IgD-negative memory B cell (primary cell): ENCODE results near the gene TLL2. TPM values are rescaled to one million over a fixed set of nuclear protein-coding genes. Genes with fewer than 3 reads are reported as not detected.

Source experiments
- H3K27ac Mint-ChIP-seq, 3 donors: one replicate each; pipeline ENCODE4 v1.8.0; 2020 to 2022; ENCODE audit warnings: mild to moderate bottlenecking in 3 of 3, mixed read lengths in 3 of 3, moderate library complexity in 1 of 3
- H3K27me3 Mint-ChIP-seq: one replicate; pipeline ENCODE4 v1.8.0; 2021; ENCODE audit warnings: mixed read lengths
- H3K36me3 Mint-ChIP-seq: one replicate; pipeline ENCODE4 v1.8.0; 2020; ENCODE audit warnings: mild to moderate bottlenecking, mixed read lengths
- H3K4me1 Mint-ChIP-seq, 3 donors: one replicate each; pipeline ENCODE4 v1.8.0; 2020 to 2022; ENCODE audit warnings: mixed read lengths in 3 of 3, mild to moderate bottlenecking in 1 of 3
- H3K4me3 Mint-ChIP-seq, 4 donors: one replicate each; pipeline ENCODE4 v1.8.0; 2020 to 2022; ENCODE audit warnings: mild to moderate bottlenecking in 4 of 4, mixed read lengths in 4 of 4, moderate library complexity in 3 of 4
- H3K9me3 Mint-ChIP-seq, 3 donors: one replicate each; pipeline ENCODE4 v1.8.0; 2020 to 2021; ENCODE audit warnings: mixed read lengths in 3 of 3, mild to moderate bottlenecking in 1 of 3
- polyA plus RNA-seq: library from polyadenylated mRNA; unstranded; fragments of 300-500 nt; fragmentation: Illumina TruSeq; gene quantifications from one replicate; pipeline ENCODE4 v1.2.3, GENCODE V29; 2021

The TLL2 gene
- polyA plus RNA-seq, 1 donor from 2014 or later: 0.41 TPM

GRCh38 chr10:96339383-96339782, 174.3 kb downstream of the TLL2 start:
- Mint-ChIP-seq H3K4me3 (no peak overlapping the region), H3K27ac (no peak overlapping the region), H3K9me3 (no peaks in the 10 kb centered on the region), H3K27me3 (no peaks in the 10 kb centered on the region), H3K36me3 (no peaks in the 10 kb centered on the region), H3K4me1 (peaks cover 5 to 7% (median 5%) of the 10 kb centered on the region in 3 donors)

DNA sequence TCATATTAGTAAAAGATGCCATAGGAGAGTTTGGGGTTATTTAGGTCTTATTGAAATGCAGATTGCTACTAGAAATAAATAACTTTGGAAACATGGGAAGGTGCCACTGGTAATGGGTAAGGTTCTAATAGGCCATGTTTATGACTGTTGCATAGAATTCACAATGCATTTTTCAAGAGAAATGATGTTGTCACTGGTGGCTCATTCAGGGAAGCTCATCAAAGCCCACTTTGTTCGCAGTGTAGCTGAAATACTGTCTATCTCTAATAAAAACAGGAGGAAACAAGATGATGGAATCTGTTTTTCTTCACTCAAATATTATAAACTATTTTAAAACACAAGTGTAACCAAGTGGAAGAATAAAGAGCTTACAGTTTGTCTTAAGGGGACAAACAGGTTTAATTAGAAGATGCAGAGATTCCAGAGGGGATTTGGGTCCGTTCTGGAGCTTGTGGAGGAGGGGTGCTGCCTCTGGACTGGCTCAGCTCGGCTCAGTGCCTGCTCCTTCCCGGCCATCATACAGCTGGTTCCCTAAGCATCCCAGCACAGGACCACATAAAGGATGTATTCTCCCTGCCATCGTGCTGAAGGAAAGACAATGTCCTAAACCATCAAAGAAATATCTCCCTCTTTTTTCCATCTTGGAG, 175.3 kb downstream of the TLL2 start:
- H3K27me3 Mint-ChIP-seq: peaks cover 2% of the 10 kb centered on the region
- H3K4me3 Mint-ChIP-seq: no peak overlapping the region
- H3K36me3 Mint-ChIP-seq: no peaks in the 10 kb centered on the region
- H3K9me3 Mint-ChIP-seq: no peaks in the 10 kb centered on the region
- no peaks in the 10 kb centered on the region for H3K4me1 Mint-ChIP-seq
- H3K27ac Mint-ChIP-seq: no peak overlapping the region

DNA sequence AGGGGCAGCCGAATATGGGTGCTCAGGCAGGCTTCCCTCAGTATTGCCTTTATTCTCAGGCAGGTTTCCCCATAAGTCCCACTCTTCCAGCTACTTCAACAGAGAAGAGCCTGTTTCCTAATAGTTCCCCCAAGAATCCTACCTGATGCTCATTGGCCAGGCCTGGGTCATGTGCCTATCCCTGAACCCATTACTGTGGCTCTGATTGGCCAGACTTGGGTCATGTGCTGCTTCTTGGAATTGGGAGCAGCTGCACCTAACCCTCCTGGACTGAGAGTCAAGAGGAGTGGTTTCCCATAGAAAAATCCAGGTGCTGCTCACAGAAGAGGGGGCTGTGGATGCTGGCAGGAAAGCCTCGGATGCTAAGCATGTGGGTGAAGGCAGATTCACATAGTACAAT, 176.6 kb downstream of the TLL2 start:
- H3K27ac Mint-ChIP-seq: no peak overlapping the region
- no peak overlapping the region for H3K4me3 Mint-ChIP-seq
- H3K9me3 Mint-ChIP-seq: no peaks in the 10 kb centered on the region
- no peaks in the 10 kb centered on the region for H3K36me3 Mint-ChIP-seq
- H3K27me3 Mint-ChIP-seq: peaks cover 2% of the 10 kb centered on the region
- peaks cover 0 to 4% (median 0%) of the 10 kb centered on the region in 3 donors for H3K4me1 Mint-ChIP-seq

- H3K4me3 Mint-ChIP-seq: no peak overlapping the region
These were observed 178.9 kb downstream of the TLL2 start for GRCh38 chr10:96334616-96335526.

DNA sequence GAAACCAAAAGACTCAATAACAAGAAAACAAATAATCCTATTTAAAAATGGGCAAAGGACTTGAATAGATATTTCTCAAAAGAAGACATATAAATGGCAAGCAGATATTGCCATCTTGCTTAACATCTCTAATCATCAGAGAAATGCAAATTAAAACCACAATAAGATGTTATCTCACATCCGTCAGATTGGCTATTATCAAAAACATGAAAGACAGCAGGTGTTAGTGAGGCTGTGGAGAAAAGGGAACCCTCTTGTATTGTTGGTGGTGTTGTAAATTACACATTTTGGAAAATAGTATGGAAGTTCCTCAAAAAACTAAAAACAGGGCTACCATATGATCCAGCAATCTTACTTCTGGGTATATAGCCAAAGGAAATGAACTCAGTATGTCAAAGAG, 180.6 kb downstream of the TLL2 start:
- no peaks in the 10 kb centered on the region for H3K36me3 Mint-ChIP-seq
- peaks cover 14% of the 10 kb centered on the region for H3K27me3 Mint-ChIP-seq
- no peak overlapping the region for H3K27ac Mint-ChIP-seq
- H3K4me1 Mint-ChIP-seq: peaks cover 0 to 4% (median 0%) of the 10 kb centered on the region in 3 donors
- no peak overlapping the region for H3K4me3 Mint-ChIP-seq
- no peaks in the 10 kb centered on the region for H3K9me3 Mint-ChIP-seq

More at GRCh38 chr10:96334616-96335526, 178.9 kb downstream of the TLL2 start:
- Mint-ChIP-seq H3K9me3 (no peaks in the 10 kb centered on the region), H3K4me1 (peaks cover 0 to 4% (median 0%) of the 10 kb centered on the region in 3 donors), H3K36me3 (no peaks in the 10 kb centered on the region), H3K27me3 (peaks cover 11% of the 10 kb centered on the region), H3K27ac (no peak overlapping the region)

- no peak overlapping the region for H3K27ac Mint-ChIP-seq
- no peaks in the 10 kb centered on the region for H3K36me3 Mint-ChIP-seq
- H3K27me3 Mint-ChIP-seq: peaks cover 26% of the 10 kb centered on the region
- peaks cover 0 to 1% (median 0%) of the 10 kb centered on the region in 3 donors for H3K9me3 Mint-ChIP-seq
- H3K4me3 Mint-ChIP-seq: no peak overlapping the region
- H3K4me1 Mint-ChIP-seq: no peaks in the 10 kb centered on the region
These were observed 186.3 kb downstream of the TLL2 start for GRCh38 chr10:96327462-96327861.

DNA sequence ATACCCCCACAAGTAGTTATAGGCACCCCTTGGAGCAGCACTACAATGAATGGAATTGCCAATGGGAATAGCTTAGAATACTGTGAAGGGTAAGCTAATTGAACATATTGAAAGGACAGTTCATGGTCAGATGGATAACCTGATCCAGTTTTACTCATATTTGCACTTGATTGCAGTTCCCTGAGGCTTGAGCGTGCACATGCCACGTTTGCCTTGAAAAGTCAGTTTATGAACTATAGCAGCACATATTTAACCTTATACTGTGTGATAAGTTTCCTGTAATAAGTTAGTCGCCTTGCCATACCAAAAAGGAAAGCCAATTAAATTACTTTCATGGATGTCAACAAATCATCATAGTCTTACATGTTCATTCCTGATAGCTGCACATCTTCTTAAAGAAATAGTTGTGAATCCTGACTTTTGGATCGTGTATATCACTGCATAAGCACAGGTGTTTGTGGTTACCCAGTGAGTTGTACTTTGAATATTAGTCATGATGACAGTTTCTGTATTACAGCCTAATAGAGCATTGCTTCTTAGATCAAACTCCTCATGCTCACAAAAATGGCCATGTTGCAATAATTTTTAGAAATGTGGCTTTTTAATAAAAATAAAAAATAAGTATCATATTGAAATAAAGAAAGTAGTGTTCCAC, 187.9 kb downstream of the TLL2 start:
- Mint-ChIP-seq H3K36me3 (no peaks in the 10 kb centered on the region), H3K4me1 (no peaks in the 10 kb centered on the region), H3K27ac (no peak overlapping the region), H3K4me3 (no peak overlapping the region), H3K9me3 (peaks cover 0 to 1% (median 0%) of the 10 kb centered on the region in 3 donors), H3K27me3 (peaks cover 28% of the 10 kb centered on the region)

- Mint-ChIP-seq H3K9me3 (peaks cover 0 to 1% (median 0%) of the 10 kb centered on the region in 3 donors), H3K4me1 (no peaks in the 10 kb centered on the region), H3K4me3 (no peak overlapping the region), H3K27ac (no peak overlapping the region), H3K36me3 (no peaks in the 10 kb centered on the region), H3K27me3 (peaks cover 26% of the 10 kb centered on the region)
These were observed 189.3 kb downstream of the TLL2 start for GRCh38 chr10:96324447-96324846.

DNA sequence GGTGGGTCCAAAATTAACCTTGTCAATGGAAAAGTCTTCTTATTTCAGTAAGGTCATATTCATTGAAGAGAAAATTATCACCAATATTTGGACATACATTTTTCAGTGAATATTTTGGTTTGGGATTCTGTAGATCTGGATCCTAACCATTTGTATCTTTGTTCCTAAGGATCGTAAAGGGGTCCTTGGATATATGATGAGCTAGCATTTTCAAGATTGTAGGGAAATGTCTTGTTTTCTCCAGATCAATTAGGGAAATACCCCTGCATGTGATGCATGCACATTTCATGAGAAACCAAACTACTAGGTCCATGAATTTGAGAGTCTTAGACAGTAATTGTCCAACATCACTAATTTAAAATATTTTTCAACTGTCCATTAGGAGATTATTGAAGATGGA, 191.5 kb downstream of the TLL2 start:
- Mint-ChIP-seq H3K4me3 (no peak overlapping the region), H3K4me1 (peaks cover 0 to 1% (median 0%) of the 10 kb centered on the region in 3 donors), H3K36me3 (no peaks in the 10 kb centered on the region), H3K9me3 (no peaks in the 10 kb centered on the region), H3K27me3 (peaks cover 24% of the 10 kb centered on the region), H3K27ac (no peak overlapping the region)

- no peak overlapping the region for H3K27ac Mint-ChIP-seq
- H3K9me3 Mint-ChIP-seq: no peaks in the 10 kb centered on the region
- H3K36me3 Mint-ChIP-seq: no peaks in the 10 kb centered on the region
- no peak overlapping the region for H3K4me3 Mint-ChIP-seq
- peaks cover 0 to 1% (median 0%) of the 10 kb centered on the region in 3 donors for H3K4me1 Mint-ChIP-seq
- peaks cover 22% of the 10 kb centered on the region for H3K27me3 Mint-ChIP-seq
These were observed 191.9 kb downstream of the TLL2 start for GRCh38 chr10:96321822-96322221.

GRCh38 chr10:96319754-96320474, 193.8 kb downstream of the TLL2 start:
- Mint-ChIP-seq H3K9me3 (no peaks in the 10 kb centered on the region), H3K27ac (no peak overlapping the region), H3K36me3 (no peaks in the 10 kb centered on the region), H3K27me3 (peaks cover 22% of the 10 kb centered on the region), H3K4me1 (peaks cover 0 to 2% (median 1%) of the 10 kb centered on the region in 3 donors), H3K4me3 (no peak overlapping the region)

DNA sequence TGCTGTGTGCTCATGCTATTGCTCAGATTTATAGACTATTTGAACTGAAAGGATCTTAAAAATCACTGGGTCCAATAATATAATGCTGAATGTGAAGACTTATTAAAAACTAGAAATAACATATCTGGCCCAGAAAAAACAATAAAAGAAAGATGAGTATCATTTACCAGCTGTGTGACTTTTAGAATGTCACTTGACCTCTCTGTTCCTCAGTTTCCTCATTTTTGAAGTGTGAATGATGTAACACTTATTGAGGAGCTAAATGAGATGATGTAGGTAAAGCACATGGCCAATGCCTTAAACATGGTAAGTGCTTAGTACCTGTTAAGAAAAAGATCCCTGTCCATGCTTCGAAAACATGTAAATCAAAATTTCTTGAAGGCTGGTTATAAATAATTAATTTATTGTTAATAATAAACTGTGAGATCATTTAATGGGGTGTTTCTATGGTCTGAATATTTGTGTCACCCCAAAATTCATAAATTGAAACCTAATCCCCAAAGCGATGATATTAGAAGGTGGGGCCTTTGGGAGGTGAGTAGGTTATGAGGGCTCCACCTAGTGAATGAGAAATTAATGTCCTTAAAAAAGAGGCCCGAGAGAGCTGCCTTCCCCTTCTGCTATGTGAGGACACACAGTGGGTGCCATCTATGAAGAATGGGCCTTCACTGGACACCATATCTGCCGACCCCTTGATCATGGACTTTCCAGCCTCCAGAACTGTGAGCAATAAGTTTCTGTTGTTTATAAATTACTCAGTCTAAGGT, 196.5 kb downstream of the TLL2 start:
- Mint-ChIP-seq H3K27me3 (peaks cover 16% of the 10 kb centered on the region), H3K36me3 (no peaks in the 10 kb centered on the region), H3K4me1 (peaks cover 0 to 2% (median 1%) of the 10 kb centered on the region in 3 donors), H3K4me3 (no peak overlapping the region), H3K9me3 (no peaks in the 10 kb centered on the region), H3K27ac (no peak overlapping the region)
